ENCODE data around the gene SPATA18. TPM values are rescaled to one million over a fixed set of nuclear protein-coding genes. Genes with fewer than 3 reads are reported as not detected.

Gene SPATA18
- 15.2 TPM for total RNA-seq

- H3K27me3 ChIP-seq: no peaks in the 10 kb centered on the region
Observed at GRCh38 chr4:52051213-52051614, at the start of gene SPATA18. Gene SPATA18, plus strand, starts transcription at chr4:52051304. Its CDS starts 401 bp downstream, at chr4:52051705.

GRCh38 chr4:52001616-52002015 lies 49.5 kb upstream of the SPATA18 start:
- Histone ChIP-seq H3K36me3 (no peaks in the 10 kb centered on the region), H3K4me3 (no peak overlapping the region), H3K9me3 (no peaks in the 10 kb centered on the region), H3K27ac (no peak overlapping the region), H3K4me1 (no peaks in the 10 kb centered on the region), H3K27me3 (no peaks in the 10 kb centered on the region)
- no peak for DNase-seq (ENCODE audit: extremely low spot score in 2 of 2)
- no peak for TF ChIP-seq POLR2AphosphoS5 (IDR thresholded peaks at IDR 0.05; ENCODE audit: insufficient read depth in 1 of 2, low read depth in 1 of 2)
- no peak for TF ChIP-seq POLR2A (IDR thresholded peaks at IDR 0.05)
- intact Hi-C loops (cut with DNase I): no loop called here

More at GRCh38 chr4:52051213-52051614, at the start of gene SPATA18:
- Histone ChIP-seq H3K27ac (peak within 1 kb of the TSS; percentile 75), H3K4me1 (peaks cover 25% of the 10 kb centered on the region), H3K4me3 (peak within 1 kb of the TSS; percentile 56 to 70), H3K36me3 (no peaks in the 10 kb centered on the region), H3K9me3 (no peaks in the 10 kb centered on the region)
- no peak for TF ChIP-seq POLR2AphosphoS5 (IDR thresholded peaks at IDR 0.05; ENCODE audit: insufficient read depth in 1 of 2, low read depth in 1 of 2)
- TF ChIP-seq POLR2A (IDR thresholded peaks at IDR 0.05): no peak
- TF ChIP-seq CTCF (IDR thresholded peaks at IDR 0.05): no peak
- intact Hi-C loops (cut with DNase I): no loop called here
- no peak for DNase-seq (ENCODE audit: extremely low spot score in 2 of 2)

- H3K27ac ChIP-seq: no peak overlapping the region
- no peaks in the 10 kb centered on the region for H3K27me3 ChIP-seq
- no peaks in the 10 kb centered on the region for H3K4me1 ChIP-seq
- no peaks in the 10 kb centered on the region for H3K9me3 ChIP-seq
- intact Hi-C loops (cut with DNase I): no loop called here
- no peaks in the 10 kb centered on the region for H3K36me3 ChIP-seq
- no peak overlapping the region for H3K4me3 ChIP-seq
- TF ChIP-seq POLR2AphosphoS5 (IDR thresholded peaks at IDR 0.05; ENCODE audit: insufficient read depth in 1 of 2, low read depth in 1 of 2) (no peak), CTCF (IDR thresholded peaks at IDR 0.05) (no peak), POLR2A (IDR thresholded peaks at IDR 0.05) (no peak)
- no peak for DNase-seq (ENCODE audit: extremely low spot score in 2 of 2)
Observed at GRCh38 chr4:52004414-52004813, 46.7 kb upstream of the SPATA18 start.

- no peaks in the 10 kb centered on the region for H3K4me1 ChIP-seq
- H3K9me3 ChIP-seq: no peaks in the 10 kb centered on the region
- intact Hi-C loops (cut with DNase I): no loop called here
- H3K27ac ChIP-seq: no peak overlapping the region
- H3K27me3 ChIP-seq: no peaks in the 10 kb centered on the region
- DNase-seq (ENCODE audit: extremely low spot score in 2 of 2): no peak
- no peaks in the 10 kb centered on the region for H3K36me3 ChIP-seq
- H3K4me3 ChIP-seq: no peak overlapping the region
- TF ChIP-seq POLR2AphosphoS5 (IDR thresholded peaks at IDR 0.05; ENCODE audit: insufficient read depth in 1 of 2, low read depth in 1 of 2): no peak
- no peak for TF ChIP-seq POLR2A (IDR thresholded peaks at IDR 0.05)
- TF ChIP-seq CTCF (IDR thresholded peaks at IDR 0.05): no peak
Observed at GRCh38 chr4:52005604-52006273, 45.4 kb upstream of the SPATA18 start.

GRCh38 chr4:52006887-52007286 lies 44.2 kb upstream of the SPATA18 start:
- DNase-seq (ENCODE audit: extremely low spot score in 2 of 2): no peak
- H3K4me3 ChIP-seq: no peak overlapping the region
- no peaks in the 10 kb centered on the region for H3K27me3 ChIP-seq
- TF ChIP-seq CTCF (IDR thresholded peaks at IDR 0.05) (no peak), POLR2A (IDR thresholded peaks at IDR 0.05) (no peak), POLR2AphosphoS5 (IDR thresholded peaks at IDR 0.05; ENCODE audit: insufficient read depth in 1 of 2, low read depth in 1 of 2) (no peak)
- H3K9me3 ChIP-seq: no peaks in the 10 kb centered on the region
- intact Hi-C loops (cut with DNase I): no loop called here
- no peaks in the 10 kb centered on the region for H3K36me3 ChIP-seq
- H3K27ac ChIP-seq: no peak overlapping the region
- H3K4me1 ChIP-seq: no peaks in the 10 kb centered on the region
